Duodenal mucosa (tissue), 2 donors: Measurements from ENCODE around the gene SLC39A11.
"Not testable (repeated sequence)": the region's sequence is repeated elsewhere in the genome, so short reads cannot be mapped to it uniquely, and the experiment has no call there.

Experiments
- H3K27ac ChIP-seq: one replicate; pipeline ENCODE4 v1.7.0; 2013; ENCODE audit warnings: low read depth, low read length
- H3K27me3 ChIP-seq, 2 donors: one replicate each; pipeline ENCODE4 v1.7.0; 2013; ENCODE audit warnings: low read length in 2 of 2, control low read depth in 1 of 2; ENCODE audit not compliant: insufficient read depth in 2 of 2, control insufficient read depth in 1 of 2
- H3K36me3 ChIP-seq, 2 donors: one replicate each; pipeline ENCODE4 v1.7.0; 2013; ENCODE audit warnings: low read length in 2 of 2, control low read depth in 1 of 2; ENCODE audit not compliant: insufficient read depth in 2 of 2, control insufficient read depth in 1 of 2
- H3K4me1 ChIP-seq, 2 donors: one replicate each; pipeline ENCODE4 v1.7.0; 2013; ENCODE audit warnings: low read length in 2 of 2, control low read depth in 1 of 2; ENCODE audit not compliant: insufficient read depth in 2 of 2, control insufficient read depth in 1 of 2
- H3K4me3 ChIP-seq, 2 donors: one replicate each; pipeline ENCODE4 v1.7.0; 2013; ENCODE audit warnings: low read length in 2 of 2, low read depth in 1 of 2
- H3K9ac ChIP-seq, 2 donors: one replicate each; pipeline ENCODE4 v1.7.0; 2013; ENCODE audit warnings: low read length in 2 of 2, low read depth in 1 of 2
- H3K9me3 ChIP-seq, 2 donors: one replicate each; pipeline ENCODE4 v1.7.0; 2013; ENCODE audit warnings: low read length in 2 of 2, control low read depth in 1 of 2; ENCODE audit not compliant: control insufficient read depth in 1 of 2

Gene SLC39A11

GRCh38 chr17:72711521-72712310 lies 380.8 kb downstream of the SLC39A11 start:
- H3K27ac ChIP-seq, result no peak overlapping the region
- H3K4me1 ChIP-seq, result no peaks in the 10 kb centered on the region
- H3K9me3 ChIP-seq, result peaks cover 6 to 10% of the 10 kb centered on the region in 2 donors
- H3K4me3 ChIP-seq, result no peak overlapping the region
- H3K36me3 ChIP-seq, result no peaks in the 10 kb centered on the region
- H3K27me3 ChIP-seq, result no peaks in the 10 kb centered on the region
- no peak overlapping the region for H3K9ac ChIP-seq

- Histone ChIP-seq H3K27me3 (no peaks in the 10 kb centered on the region), H3K27ac (no peak overlapping the region), H3K9ac (no peak overlapping the region), H3K4me1 (no peaks in the 10 kb centered on the region), H3K9me3 (peaks cover 6 to 10% of the 10 kb centered on the region in 2 donors), H3K36me3 (no peaks in the 10 kb centered on the region), H3K4me3 (no peak overlapping the region)
Measured at GRCh38 chr17:72710834-72711233, 381.7 kb downstream of the SLC39A11 start.

- Histone ChIP-seq H3K4me1 (no peaks in the 10 kb centered on the region), H3K4me3 (no peak overlapping the region), H3K27me3 (no peaks in the 10 kb centered on the region), H3K9me3 (peaks cover 10% of the 10 kb centered on the region in 2 donors), H3K27ac (no peak overlapping the region), H3K36me3 (no peaks in the 10 kb centered on the region), H3K9ac (no peak overlapping the region)
Measured at GRCh38 chr17:72710202-72710601, 382.3 kb downstream of the SLC39A11 start.

- not testable (repeated sequence) for H3K4me3 ChIP-seq, H3K9ac ChIP-seq, H3K27ac ChIP-seq
Measured at GRCh38 chr17:72708682-72709081, 383.8 kb downstream of the SLC39A11 start.

GRCh38 chr17:72707881-72708280 lies 384.6 kb downstream of the SLC39A11 start:
- no peaks in the 10 kb centered on the region for H3K27me3 ChIP-seq
- no peaks in the 10 kb centered on the region for H3K36me3 ChIP-seq
- no peak overlapping the region for H3K27ac ChIP-seq
- H3K4me3 ChIP-seq, result no peak overlapping the region
- H3K4me1 ChIP-seq, result no peaks in the 10 kb centered on the region
- H3K9ac ChIP-seq, result no peak overlapping the region
- H3K9me3 ChIP-seq, result peaks cover 10% of the 10 kb centered on the region in 2 donors

More at GRCh38 chr17:72708682-72709081, 383.8 kb downstream of the SLC39A11 start:
- not testable (repeated sequence) for H3K4me1 ChIP-seq, H3K27me3 ChIP-seq, H3K36me3 ChIP-seq, H3K9me3 ChIP-seq

- Histone ChIP-seq H3K9ac (no peak overlapping the region), H3K4me1 (no peaks in the 10 kb centered on the region), H3K27me3 (no peaks in the 10 kb centered on the region), H3K4me3 (no peak overlapping the region), H3K9me3 (peaks cover 10% of the 10 kb centered on the region in 2 donors), H3K27ac (no peak overlapping the region), H3K36me3 (no peaks in the 10 kb centered on the region)
Measured at GRCh38 chr17:72706396-72706981, 386.0 kb downstream of the SLC39A11 start.

GRCh38 chr17:72705905-72706395 lies 386.5 kb downstream of the SLC39A11 start:
- Histone ChIP-seq H3K27ac (no peak overlapping the region), H3K9me3 (peaks cover 6% of the 10 kb centered on the region in 2 donors), H3K27me3 (no peaks in the 10 kb centered on the region), H3K36me3 (no peaks in the 10 kb centered on the region), H3K4me3 (no peak overlapping the region), H3K9ac (no peak overlapping the region), H3K4me1 (no peaks in the 10 kb centered on the region)

- Histone ChIP-seq H3K4me3 (no peak overlapping the region), H3K9me3 (peaks cover 0 to 4% of the 10 kb centered on the region in 2 donors), H3K9ac (no peak overlapping the region), H3K4me1 (no peaks in the 10 kb centered on the region), H3K27me3 (no peaks in the 10 kb centered on the region), H3K27ac (no peak overlapping the region), H3K36me3 (no peaks in the 10 kb centered on the region)
Measured at GRCh38 chr17:72702998-72703397, 389.5 kb downstream of the SLC39A11 start.

GRCh38 chr17:72702136-72702735 lies 390.3 kb downstream of the SLC39A11 start:
- no peak overlapping the region for H3K27ac ChIP-seq
- no peaks in the 10 kb centered on the region for H3K36me3 ChIP-seq
- no peak overlapping the region for H3K4me3 ChIP-seq

GRCh38 chr17:72700226-72700625 lies 392.3 kb downstream of the SLC39A11 start:
- Histone ChIP-seq H3K27me3 (no peaks in the 10 kb centered on the region), H3K9ac (no peak overlapping the region), H3K36me3 (no peaks in the 10 kb centered on the region), H3K4me1 (peaks cover 4 to 5% of the 10 kb centered on the region in 2 donors), H3K27ac (no peak overlapping the region), H3K4me3 (no peak overlapping the region), H3K9me3 (no peaks in the 10 kb centered on the region)

More at GRCh38 chr17:72702136-72702735, 390.3 kb downstream of the SLC39A11 start:
- Histone ChIP-seq H3K9me3 (peaks cover 0 to 4% of the 10 kb centered on the region in 2 donors), H3K9ac (no peak overlapping the region), H3K4me1 (peaks cover 0 to 5% of the 10 kb centered on the region in 2 donors), H3K27me3 (no peaks in the 10 kb centered on the region)
